ENCODE data around the gene KCNC1.

The KCNC1 gene

GRCh38 chr11:17763244-17763643, 28.7 kb downstream of the KCNC1 start:
- H3K4me1 ChIP-seq, result no peaks in the 10 kb centered on the region
- no peaks in the 10 kb centered on the region for H3K9me3 ChIP-seq (ENCODE audit: control insufficient read depth, low read length)
- H3K36me3 ChIP-seq (ENCODE audit: control insufficient read depth, insufficient read depth, low read length), result no peaks in the 10 kb centered on the region
- no peak overlapping the region for H3K4me3 ChIP-seq (ENCODE audit: low read depth, low read length)
- no peak overlapping the region for H2AFZ ChIP-seq
- no peak for TF ChIP-seq CTCF (IDR thresholded peaks at IDR 0.05)
- H3K27ac ChIP-seq, result no peak overlapping the region
- no peak overlapping the region for H3K9ac ChIP-seq
- H3K4me2 ChIP-seq (ENCODE audit: low read length), result no peak overlapping the region
- H3K79me2 ChIP-seq, result peaks cover 2% of the 10 kb centered on the region
- no peaks in the 10 kb centered on the region for H3K27me3 ChIP-seq (ENCODE audit: control insufficient read depth, insufficient read depth, low read length)

GRCh38 chr11:17763703-17764102, 29.1 kb downstream of the KCNC1 start:
- Histone ChIP-seq H3K9ac (no peak overlapping the region), H3K36me3 (ENCODE audit: control insufficient read depth, insufficient read depth, low read length) (no peaks in the 10 kb centered on the region), H2AFZ (no peak overlapping the region), H3K79me2 (peaks cover 2% of the 10 kb centered on the region), H3K9me3 (ENCODE audit: control insufficient read depth, low read length) (no peaks in the 10 kb centered on the region), H3K27ac (no peak overlapping the region), H3K27me3 (ENCODE audit: control insufficient read depth, insufficient read depth, low read length) (no peaks in the 10 kb centered on the region), H3K4me3 (ENCODE audit: low read depth, low read length) (no peak overlapping the region), H3K4me1 (no peaks in the 10 kb centered on the region), H3K4me2 (ENCODE audit: low read length) (no peak overlapping the region)
- TF ChIP-seq CTCF (IDR thresholded peaks at IDR 0.05), result no peak

- H2AFZ ChIP-seq, result no peak overlapping the region
- H3K79me2 ChIP-seq, result peaks cover 2% of the 10 kb centered on the region
- H3K4me1 ChIP-seq, result no peaks in the 10 kb centered on the region
- H3K27me3 ChIP-seq (ENCODE audit: control insufficient read depth, insufficient read depth, low read length), result no peaks in the 10 kb centered on the region
- no peak overlapping the region for H3K9ac ChIP-seq
- H3K36me3 ChIP-seq (ENCODE audit: control insufficient read depth, insufficient read depth, low read length), result no peaks in the 10 kb centered on the region
- no peak for TF ChIP-seq CTCF (IDR thresholded peaks at IDR 0.05)
- H3K4me2 ChIP-seq (ENCODE audit: low read length), result no peak overlapping the region
- H3K9me3 ChIP-seq (ENCODE audit: control insufficient read depth, low read length), result no peaks in the 10 kb centered on the region
- no peak overlapping the region for H3K4me3 ChIP-seq (ENCODE audit: low read depth, low read length)
- H3K27ac ChIP-seq, result no peak overlapping the region
These were observed 30.1 kb downstream of the KCNC1 start for GRCh38 chr11:17764446-17765218.

GRCh38 chr11:17765356-17766072, 30.9 kb downstream of the KCNC1 start:
- Histone ChIP-seq H3K9me3 (ENCODE audit: control insufficient read depth, low read length) (no peaks in the 10 kb centered on the region), H3K27me3 (ENCODE audit: control insufficient read depth, insufficient read depth, low read length) (no peaks in the 10 kb centered on the region), H3K4me3 (ENCODE audit: low read depth, low read length) (no peak overlapping the region), H3K36me3 (ENCODE audit: control insufficient read depth, insufficient read depth, low read length) (no peaks in the 10 kb centered on the region), H3K79me2 (peaks cover 2% of the 10 kb centered on the region), H3K4me2 (ENCODE audit: low read length) (no peak overlapping the region), H3K4me1 (no peaks in the 10 kb centered on the region), H2AFZ (no peak overlapping the region), H3K27ac (no peak overlapping the region), H3K9ac (no peak overlapping the region)
- no peak for TF ChIP-seq CTCF (IDR thresholded peaks at IDR 0.05)

GRCh38 chr11:17766073-17766359, 31.4 kb downstream of the KCNC1 start:
- Histone ChIP-seq H3K4me1 (no peaks in the 10 kb centered on the region), H3K79me2 (peaks cover 2% of the 10 kb centered on the region), H2AFZ (no peak overlapping the region), H3K9ac (no peak overlapping the region), H3K27ac (no peak overlapping the region), H3K9me3 (ENCODE audit: control insufficient read depth, low read length) (no peaks in the 10 kb centered on the region), H3K36me3 (ENCODE audit: control insufficient read depth, insufficient read depth, low read length) (no peaks in the 10 kb centered on the region), H3K27me3 (ENCODE audit: control insufficient read depth, insufficient read depth, low read length) (no peaks in the 10 kb centered on the region), H3K4me2 (ENCODE audit: low read length) (no peak overlapping the region), H3K4me3 (ENCODE audit: low read depth, low read length) (no peak overlapping the region)
- TF ChIP-seq CTCF (IDR thresholded peaks at IDR 0.05), result no peak
